NT2/D1 (cell line): ENCODE measurements around the gene NEK9.

ENCODE experiments used
- SUZ12 ChIP-seq: IDR thresholded peaks from 2 replicates; pipeline ENCODE4 v1.6.1; 2011; ENCODE audit not compliant: insufficient read length, insufficient read depth; ENCODE audit errors: extremely low read depth
- YY1 ChIP-seq: IDR thresholded peaks from 2 replicates; pipeline ENCODE4 v1.6.1; 2011; ENCODE audit not compliant: insufficient read length, insufficient read depth

DNA sequence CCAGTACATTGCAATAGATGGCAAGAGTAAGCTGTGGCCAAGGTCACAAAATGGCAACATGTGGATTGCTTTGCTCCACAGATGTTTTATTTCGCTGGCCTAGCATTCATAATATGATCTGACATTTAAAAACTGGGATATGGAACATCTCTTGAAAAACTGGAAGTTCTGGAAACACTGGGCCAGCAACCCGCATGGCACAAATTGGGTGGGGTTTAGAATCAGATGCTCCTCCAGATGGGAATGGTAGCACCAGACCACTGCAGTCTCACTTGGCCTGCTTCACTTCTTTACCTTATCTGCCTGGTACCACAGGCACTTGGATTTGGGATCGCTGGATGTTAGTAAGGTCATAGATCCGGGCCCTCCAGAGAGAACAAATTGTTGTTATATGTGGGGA, 47.3 kb downstream of the NEK9 start:
- TF ChIP-seq YY1 (no peak), SUZ12 (no peak)
